Measurements from ENCODE around the gene RAB30.

RAB30 gene

GRCh38 chr11:82936261-82936660 is 135.4 kb downstream of the RAB30 start:
- no peak overlapping the region for H3K4me3 ChIP-seq (ENCODE audit: insufficient read length, low read depth)
- H3K27me3 ChIP-seq (ENCODE audit: insufficient read depth, insufficient read length), result no peaks in the 10 kb centered on the region
- H3K9ac ChIP-seq (ENCODE audit: insufficient read length, low read depth), result no peak overlapping the region
- no peaks in the 10 kb centered on the region for H3K4me1 ChIP-seq (ENCODE audit: insufficient read depth, insufficient read length)
- no peak for DNase-seq (ENCODE audit: low read depth, low spot score)
- H3K36me3 ChIP-seq (ENCODE audit: insufficient read depth, insufficient read length, low read length), result peaks cover 33% of the 10 kb centered on the region
- no peaks in the 10 kb centered on the region for H3K9me3 ChIP-seq (ENCODE audit: insufficient read depth, low read length)
- TF ChIP-seq ZNF274 (IDR thresholded peaks at IDR 0.05; ENCODE audit: low read depth, low read length) (no peak), YY1 (IDR thresholded peaks at IDR 0.05; ENCODE audit: insufficient read depth, insufficient read length) (no peak), SUZ12 (IDR thresholded peaks at IDR 0.05; ENCODE audit: extremely low read depth, insufficient read depth, insufficient read length) (no peak)

DNA sequence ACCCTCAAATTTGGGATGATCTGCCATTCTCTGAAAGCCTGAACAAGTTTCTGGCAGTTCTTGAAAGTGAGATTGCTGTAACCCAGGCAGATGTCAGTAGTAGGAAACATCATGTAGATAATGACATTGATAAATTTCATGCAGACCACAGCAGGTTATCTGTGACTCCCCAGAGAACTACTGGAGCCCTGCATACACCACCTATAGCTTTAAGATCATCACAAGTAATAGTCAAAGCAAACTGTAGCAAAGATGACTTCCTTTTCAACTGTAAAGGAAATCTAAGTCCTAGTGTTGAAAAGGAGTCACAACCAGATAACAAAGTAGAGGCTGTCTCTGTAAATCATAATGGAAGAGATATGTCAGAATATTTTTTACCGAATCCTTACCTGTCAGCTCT is 139.1 kb downstream of the RAB30 start:
- H3K27me3 ChIP-seq (ENCODE audit: insufficient read depth, insufficient read length), result no peaks in the 10 kb centered on the region

DNA sequence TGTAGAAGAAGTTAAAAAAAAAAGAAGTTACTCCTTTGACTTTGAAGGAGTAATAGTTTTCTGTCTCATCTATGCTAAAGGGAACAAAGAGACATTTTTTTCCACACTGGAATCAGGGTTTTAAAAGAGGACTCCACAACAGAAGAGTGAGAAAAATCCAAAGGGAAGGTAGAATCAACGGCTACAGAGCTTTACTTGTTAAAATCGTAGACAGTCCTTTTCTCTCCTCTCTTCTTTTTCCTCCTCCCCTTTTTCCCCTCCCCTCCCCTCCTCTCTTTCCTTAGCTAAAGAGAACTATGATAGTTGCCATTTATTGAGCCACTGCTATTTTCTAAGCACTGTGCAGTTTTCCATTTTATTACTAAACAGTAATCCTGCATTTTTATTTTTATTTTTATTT is 141.0 kb downstream of the RAB30 start:
- peaks cover 33% of the 10 kb centered on the region for H3K36me3 ChIP-seq (ENCODE audit: insufficient read depth, insufficient read length, low read length)
- TF ChIP-seq ZNF274 (IDR thresholded peaks at IDR 0.05; ENCODE audit: low read depth, low read length) (no peak), YY1 (IDR thresholded peaks at IDR 0.05; ENCODE audit: insufficient read depth, insufficient read length) (no peak), SUZ12 (IDR thresholded peaks at IDR 0.05; ENCODE audit: extremely low read depth, insufficient read depth, insufficient read length) (no peak)
- H3K4me3 ChIP-seq (ENCODE audit: insufficient read length, low read depth), result no peak overlapping the region
- no peaks in the 10 kb centered on the region for H3K9me3 ChIP-seq (ENCODE audit: insufficient read depth, low read length)
- no peaks in the 10 kb centered on the region for H3K4me1 ChIP-seq (ENCODE audit: insufficient read depth, insufficient read length)
- H3K27me3 ChIP-seq (ENCODE audit: insufficient read depth, insufficient read length), result no peaks in the 10 kb centered on the region
- no peak overlapping the region for H3K9ac ChIP-seq (ENCODE audit: insufficient read length, low read depth)
- DNase-seq (ENCODE audit: low read depth, low spot score), result no peak

More for the DNA sequence above, 139.1 kb downstream of the RAB30 start:
- Histone ChIP-seq H3K4me1 (ENCODE audit: insufficient read depth, insufficient read length) (no peaks in the 10 kb centered on the region), H3K9me3 (ENCODE audit: insufficient read depth, low read length) (no peaks in the 10 kb centered on the region), H3K9ac (ENCODE audit: insufficient read length, low read depth) (no peak overlapping the region), H3K36me3 (ENCODE audit: insufficient read depth, insufficient read length, low read length) (peaks cover 33% of the 10 kb centered on the region), H3K4me3 (ENCODE audit: insufficient read length, low read depth) (no peak overlapping the region)
- DNase-seq (ENCODE audit: low read depth, low spot score), result no peak
- no peak for TF ChIP-seq YY1 (IDR thresholded peaks at IDR 0.05; ENCODE audit: insufficient read depth, insufficient read length)
- TF ChIP-seq SUZ12 (IDR thresholded peaks at IDR 0.05; ENCODE audit: extremely low read depth, insufficient read depth, insufficient read length), result no peak
- no peak for TF ChIP-seq ZNF274 (IDR thresholded peaks at IDR 0.05; ENCODE audit: low read depth, low read length)

- DNase-seq (ENCODE audit: low read depth, low spot score), result no peak
- Histone ChIP-seq H3K4me3 (ENCODE audit: insufficient read length, low read depth) (no peak overlapping the region), H3K9me3 (ENCODE audit: insufficient read depth, low read length) (no peaks in the 10 kb centered on the region), H3K9ac (ENCODE audit: insufficient read length, low read depth) (no peak overlapping the region), H3K4me1 (ENCODE audit: insufficient read depth, insufficient read length) (no peaks in the 10 kb centered on the region), H3K27me3 (ENCODE audit: insufficient read depth, insufficient read length) (no peaks in the 10 kb centered on the region), H3K36me3 (ENCODE audit: insufficient read depth, insufficient read length, low read length) (peaks cover 33% of the 10 kb centered on the region)
- no peak for TF ChIP-seq ZNF274 (IDR thresholded peaks at IDR 0.05; ENCODE audit: low read depth, low read length)
- TF ChIP-seq SUZ12 (IDR thresholded peaks at IDR 0.05; ENCODE audit: extremely low read depth, insufficient read depth, insufficient read length), result no peak
- no peak for TF ChIP-seq YY1 (IDR thresholded peaks at IDR 0.05; ENCODE audit: insufficient read depth, insufficient read length)
Measured at GRCh38 chr11:82930229-82930628, 141.5 kb downstream of the RAB30 start.

DNA sequence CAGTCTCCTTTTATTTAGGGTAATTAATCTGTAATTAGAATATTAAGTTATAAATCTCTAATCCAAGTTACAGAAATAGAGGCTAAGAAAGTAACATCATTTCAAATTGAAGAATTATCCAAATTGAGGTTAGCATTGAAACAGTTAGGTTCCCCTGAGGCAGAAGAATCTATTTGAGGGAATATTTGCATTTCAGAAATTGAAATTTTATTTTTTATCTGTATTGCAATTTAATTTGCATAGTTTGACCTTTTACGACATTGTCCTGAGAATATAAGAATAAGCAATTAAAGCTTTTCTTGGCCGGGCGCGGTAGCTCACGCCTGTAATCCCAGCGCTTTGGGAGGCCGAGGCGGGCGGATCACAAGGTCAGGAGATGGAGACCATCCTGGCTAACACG is 142.6 kb downstream of the RAB30 start:
- Histone ChIP-seq H3K4me1 (ENCODE audit: insufficient read depth, insufficient read length) (no peaks in the 10 kb centered on the region), H3K36me3 (ENCODE audit: insufficient read depth, insufficient read length, low read length) (peaks cover 27% of the 10 kb centered on the region)

GRCh38 chr11:82927264-82927880 is 144.3 kb downstream of the RAB30 start:
- Histone ChIP-seq H3K4me3 (ENCODE audit: insufficient read length, low read depth) (no peak overlapping the region), H3K4me1 (ENCODE audit: insufficient read depth, insufficient read length) (no peaks in the 10 kb centered on the region)

More for the DNA sequence above, 142.6 kb downstream of the RAB30 start:
- Histone ChIP-seq H3K9me3 (ENCODE audit: insufficient read depth, low read length) (no peaks in the 10 kb centered on the region), H3K9ac (ENCODE audit: insufficient read length, low read depth) (no peak overlapping the region), H3K4me3 (ENCODE audit: insufficient read length, low read depth) (no peak overlapping the region), H3K27me3 (ENCODE audit: insufficient read depth, insufficient read length) (no peaks in the 10 kb centered on the region)
- TF ChIP-seq YY1 (IDR thresholded peaks at IDR 0.05; ENCODE audit: insufficient read depth, insufficient read length), result no peak
- no peak for TF ChIP-seq SUZ12 (IDR thresholded peaks at IDR 0.05; ENCODE audit: extremely low read depth, insufficient read depth, insufficient read length)
- TF ChIP-seq ZNF274 (IDR thresholded peaks at IDR 0.05; ENCODE audit: low read depth, low read length), result no peak
- no peak for DNase-seq (ENCODE audit: low read depth, low spot score)

DNA sequence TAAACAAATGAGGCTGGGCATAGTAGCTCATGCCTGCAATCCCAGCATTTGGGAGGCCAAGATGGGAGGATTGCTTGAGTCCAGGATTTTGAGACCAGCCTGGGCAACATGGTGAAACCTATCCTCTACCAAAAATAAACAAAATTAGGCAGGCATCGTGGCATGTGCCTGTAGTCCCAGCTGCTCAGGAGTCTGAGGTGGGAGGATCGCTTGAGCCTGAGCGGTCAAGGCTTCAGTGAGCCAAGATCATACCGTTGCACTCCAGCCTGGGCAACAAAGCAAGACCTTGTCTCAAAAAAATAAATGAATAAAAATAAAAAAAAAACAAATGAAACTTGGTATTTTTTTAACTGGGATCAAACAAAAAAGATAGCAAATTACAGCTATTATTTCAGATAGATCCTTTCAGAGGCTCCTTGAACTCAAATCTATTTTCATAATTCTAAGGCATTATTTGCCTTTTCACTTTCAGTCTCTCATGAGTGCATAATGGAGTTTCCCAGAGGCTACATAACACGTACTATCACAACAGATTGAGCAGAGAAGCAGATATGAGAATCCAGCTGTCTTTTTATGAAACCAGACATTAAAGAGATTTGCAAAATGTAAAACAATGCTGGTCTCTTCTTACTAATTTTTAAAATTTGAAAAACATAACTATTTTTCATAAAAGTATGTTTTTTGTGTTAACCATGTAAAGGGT is 147.0 kb downstream of the RAB30 start:
- no peak overlapping the region for H3K4me3 ChIP-seq (ENCODE audit: insufficient read length, low read depth)
- H3K9me3 ChIP-seq (ENCODE audit: insufficient read depth, low read length), result no peaks in the 10 kb centered on the region
- no peaks in the 10 kb centered on the region for H3K4me1 ChIP-seq (ENCODE audit: insufficient read depth, insufficient read length)
- H3K9ac ChIP-seq (ENCODE audit: insufficient read length, low read depth), result no peak overlapping the region
- TF ChIP-seq YY1 (IDR thresholded peaks at IDR 0.05; ENCODE audit: insufficient read depth, insufficient read length), result no peak
- TF ChIP-seq ZNF274 (IDR thresholded peaks at IDR 0.05; ENCODE audit: low read depth, low read length), result no peak
- TF ChIP-seq SUZ12 (IDR thresholded peaks at IDR 0.05; ENCODE audit: extremely low read depth, insufficient read depth, insufficient read length), result no peak
- H3K27me3 ChIP-seq (ENCODE audit: insufficient read depth, insufficient read length), result no peaks in the 10 kb centered on the region
- peaks cover 9% of the 10 kb centered on the region for H3K36me3 ChIP-seq (ENCODE audit: insufficient read depth, insufficient read length, low read length)
- DNase-seq (ENCODE audit: low read depth, low spot score), result no peak

More at GRCh38 chr11:82927264-82927880, 144.3 kb downstream of the RAB30 start:
- no peaks in the 10 kb centered on the region for H3K9me3 ChIP-seq (ENCODE audit: insufficient read depth, low read length)
- H3K27me3 ChIP-seq (ENCODE audit: insufficient read depth, insufficient read length), result no peaks in the 10 kb centered on the region
- peak; percentile 25 for DNase-seq (ENCODE audit: low read depth, low spot score)
- H3K36me3 ChIP-seq (ENCODE audit: insufficient read depth, insufficient read length, low read length), result peaks cover 18% of the 10 kb centered on the region
- no peak overlapping the region for H3K9ac ChIP-seq (ENCODE audit: insufficient read length, low read depth)
- no peak for TF ChIP-seq YY1 (IDR thresholded peaks at IDR 0.05; ENCODE audit: insufficient read depth, insufficient read length)
- TF ChIP-seq ZNF274 (IDR thresholded peaks at IDR 0.05; ENCODE audit: low read depth, low read length), result no peak
- no peak for TF ChIP-seq SUZ12 (IDR thresholded peaks at IDR 0.05; ENCODE audit: extremely low read depth, insufficient read depth, insufficient read length)

Measured in NT2/D1 (cell line).